CD4-positive, alpha-beta T cell treated with Interleukin-15 for 4 hours (primary cell): ENCODE data around the gene AVPR2.

Experiments
- DNase-seq: peaks from one replicate; pipeline ENCODE4 v3.0.0-alpha.2; 2020; ENCODE audit warnings: low spot score

The AVPR2 gene

GRCh38 chrX:153903991-153904957 lies at the start of gene AVPR2:
Gene AVPR2, plus strand, starts transcription at chrX:153904673. Its CDS starts 473 bp downstream, at chrX:153905146.
- DNase-seq = no peak

- DNase-seq = no peak
Measured at GRCh38 chrX:153854702-153855101, 49.8 kb upstream of the AVPR2 start.

DNA sequence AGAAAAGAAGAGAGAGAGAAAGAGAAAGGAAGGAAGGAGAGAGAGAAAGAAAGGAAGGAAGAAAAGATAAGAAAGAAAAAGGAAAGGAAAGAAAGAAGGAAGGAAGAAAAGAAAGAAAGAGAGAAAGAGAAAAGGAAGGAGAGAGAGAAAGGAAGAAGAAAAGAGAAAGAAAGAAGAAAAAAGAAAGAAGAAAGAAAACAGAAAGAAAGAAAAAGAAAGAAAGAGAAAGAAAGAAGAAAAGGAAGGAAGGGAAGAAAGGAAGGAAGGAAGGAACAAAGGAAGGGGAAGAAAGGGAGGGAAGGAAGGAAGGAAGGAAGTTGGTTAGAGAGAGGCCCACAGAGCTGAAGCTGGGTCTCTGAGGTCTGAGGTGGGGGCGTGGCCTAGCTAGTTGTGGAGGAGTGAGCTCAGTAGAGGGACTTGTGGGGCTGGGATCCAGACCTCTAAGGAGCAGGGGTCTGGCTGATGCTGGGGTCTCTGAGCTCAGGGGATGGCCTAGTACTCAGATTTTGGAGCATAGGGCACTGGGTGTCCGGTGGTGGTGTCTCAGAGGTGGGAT lies 47.0 kb upstream of the AVPR2 start:
- no peak for DNase-seq

DNA sequence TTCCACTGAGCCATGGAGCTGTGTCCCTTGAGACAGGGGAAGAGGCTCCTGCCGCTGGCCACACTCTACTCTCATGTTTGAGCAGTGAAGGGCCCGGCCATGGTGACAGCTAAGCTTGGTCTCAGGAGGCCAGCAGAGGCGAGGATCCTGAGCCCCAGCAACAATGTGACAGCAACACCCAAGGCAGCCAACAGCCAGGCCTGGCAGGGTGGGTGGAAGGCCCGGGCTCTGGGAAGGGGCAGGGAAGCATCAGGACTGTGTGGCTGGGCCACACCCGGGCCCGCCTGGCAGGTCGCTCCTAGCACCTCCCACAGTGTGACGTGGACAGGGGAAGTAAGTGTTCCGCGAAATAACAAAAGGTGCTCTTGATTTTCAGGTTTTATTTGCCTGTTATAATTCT lies 43.3 kb upstream of the AVPR2 start:
- DNase-seq = no peak

DNA sequence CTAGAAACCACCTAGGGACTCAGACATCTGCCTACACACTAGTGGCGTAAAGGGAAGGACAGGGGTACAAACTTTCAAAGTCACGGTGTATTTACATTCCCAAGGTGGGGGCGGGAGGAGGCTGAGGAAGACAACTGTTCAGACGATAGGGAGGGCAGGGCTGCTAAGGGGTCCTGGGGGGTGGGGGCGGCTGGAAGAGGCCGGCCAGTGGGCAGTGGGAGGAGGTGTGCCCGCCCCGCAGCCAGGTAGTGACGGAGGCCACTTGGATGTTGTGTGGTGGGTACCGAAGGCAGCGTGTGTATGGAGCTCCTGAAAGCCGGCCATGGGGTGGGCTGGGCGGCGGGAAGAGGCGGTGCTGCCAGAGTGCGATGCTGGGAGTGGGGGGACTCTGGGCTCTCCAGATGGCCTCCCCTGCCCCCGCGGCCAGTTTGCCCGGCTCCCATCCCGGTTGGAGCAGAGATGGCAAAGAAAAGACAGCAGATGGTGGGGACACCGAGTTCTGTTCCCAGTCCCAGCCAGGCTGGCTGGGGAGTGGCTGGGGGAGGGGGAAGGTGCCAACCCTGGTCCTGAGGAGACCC lies 42.7 kb upstream of the AVPR2 start:
- DNase-seq = no peak

DNA sequence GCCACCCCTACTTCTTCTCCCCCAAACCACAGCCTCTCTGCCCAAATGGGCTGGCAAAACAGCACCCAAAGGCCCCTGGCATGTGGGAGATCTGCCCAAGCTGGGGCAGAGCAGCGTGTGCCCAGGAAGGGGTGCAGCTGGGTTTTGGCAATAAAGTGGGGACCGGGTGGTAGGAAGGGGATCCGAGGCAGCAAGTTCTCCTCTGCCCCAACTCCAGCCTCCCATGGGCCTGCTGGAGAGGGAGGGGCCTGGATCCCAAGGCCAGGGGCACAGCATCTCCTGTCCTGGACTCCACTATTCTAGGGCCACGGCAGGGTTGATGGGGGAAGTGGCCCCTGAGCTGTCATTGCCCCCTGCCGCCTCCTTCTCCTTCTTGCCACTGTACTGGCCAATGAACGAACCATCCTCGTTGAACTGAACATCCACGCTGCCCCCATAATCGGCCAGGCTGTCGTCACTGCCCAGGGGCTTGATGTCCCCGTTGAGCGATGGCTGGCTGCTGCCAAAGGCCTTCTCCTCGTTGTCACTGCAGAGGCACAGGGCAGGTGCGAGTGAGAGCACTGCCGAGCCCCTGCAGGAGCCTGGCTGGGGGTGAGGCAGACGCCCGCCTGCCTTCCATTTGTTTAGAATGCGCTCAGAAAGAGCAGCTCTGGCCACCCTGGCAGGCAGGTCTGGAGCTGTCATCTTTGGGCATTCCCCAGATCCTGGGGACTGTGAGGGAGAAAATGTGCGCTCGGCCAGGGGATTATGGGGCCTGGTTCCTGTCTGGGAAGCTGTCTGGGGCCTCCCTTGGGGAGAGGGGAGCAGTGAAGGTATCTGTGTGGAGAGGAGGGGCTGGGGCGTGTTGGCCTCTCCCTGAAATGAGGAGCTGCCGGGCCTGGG lies 41.9 kb upstream of the AVPR2 start:
- no peak for DNase-seq

GRCh38 chrX:153863251-153863991 lies 41.1 kb upstream of the AVPR2 start:
- DNase-seq = no peak

DNA sequence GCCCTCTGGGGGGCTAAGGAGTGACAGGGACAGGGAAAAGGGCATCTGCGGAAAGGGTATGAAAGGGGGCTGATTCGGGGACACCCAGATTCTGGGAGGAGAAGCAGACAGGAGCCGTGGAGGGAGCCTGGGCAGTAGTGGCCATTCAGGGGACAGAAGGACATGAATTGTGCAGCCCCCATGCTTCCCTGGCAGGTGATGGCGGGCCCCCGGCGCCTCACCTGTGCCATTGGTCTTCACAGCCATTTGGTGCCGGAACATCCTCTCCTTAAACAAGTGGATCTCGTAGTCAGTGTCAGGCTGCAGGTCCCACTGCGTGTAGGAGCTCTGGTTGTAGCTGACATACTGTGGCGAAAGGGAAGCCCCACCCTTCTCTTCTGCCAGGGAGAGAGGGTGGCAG lies 40.4 kb upstream of the AVPR2 start:
- DNase-seq = no peak

- no peak for DNase-seq
Measured at GRCh38 chrX:153864561-153865320, 39.7 kb upstream of the AVPR2 start.

DNA sequence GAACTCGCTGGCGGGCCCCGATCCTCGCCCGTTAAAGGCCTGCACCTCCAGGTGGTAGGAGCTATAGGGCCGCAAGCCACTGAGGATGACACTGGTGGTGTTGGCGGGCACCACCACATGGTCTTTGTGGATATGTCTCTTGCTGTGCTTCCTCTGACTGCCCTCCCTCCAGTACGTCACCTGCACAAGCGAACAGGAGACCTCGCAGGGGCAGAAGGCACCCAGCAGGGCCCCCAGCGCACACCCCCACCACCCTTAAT lies 39.2 kb upstream of the AVPR2 start:
- no peak for DNase-seq

- DNase-seq = no peak
Measured at GRCh38 chrX:153865685-153866084, 38.8 kb upstream of the AVPR2 start.

GRCh38 chrX:153866302-153867019 lies 38.0 kb upstream of the AVPR2 start:
- no peak for DNase-seq

DNA sequence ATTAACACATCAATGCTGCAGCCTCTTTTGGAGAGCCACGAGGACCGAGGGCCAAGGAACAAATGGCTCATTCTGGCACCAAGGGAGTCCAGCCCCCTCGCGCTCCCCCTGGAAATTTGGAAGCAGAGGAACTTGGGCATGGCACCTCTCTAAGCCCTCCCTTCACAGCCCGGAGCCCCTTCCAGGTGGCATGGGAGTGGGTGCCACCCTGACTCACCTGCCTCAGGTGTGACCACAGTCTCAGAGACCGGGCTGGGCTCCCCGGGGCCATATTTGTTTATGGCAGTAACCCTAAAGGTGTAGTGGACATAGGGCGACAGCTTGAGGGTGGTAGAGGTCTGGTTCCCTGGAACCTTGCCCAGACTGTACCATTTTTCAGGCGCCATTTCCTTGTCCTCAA lies 37.3 kb upstream of the AVPR2 start:
- DNase-seq = no peak

DNA sequence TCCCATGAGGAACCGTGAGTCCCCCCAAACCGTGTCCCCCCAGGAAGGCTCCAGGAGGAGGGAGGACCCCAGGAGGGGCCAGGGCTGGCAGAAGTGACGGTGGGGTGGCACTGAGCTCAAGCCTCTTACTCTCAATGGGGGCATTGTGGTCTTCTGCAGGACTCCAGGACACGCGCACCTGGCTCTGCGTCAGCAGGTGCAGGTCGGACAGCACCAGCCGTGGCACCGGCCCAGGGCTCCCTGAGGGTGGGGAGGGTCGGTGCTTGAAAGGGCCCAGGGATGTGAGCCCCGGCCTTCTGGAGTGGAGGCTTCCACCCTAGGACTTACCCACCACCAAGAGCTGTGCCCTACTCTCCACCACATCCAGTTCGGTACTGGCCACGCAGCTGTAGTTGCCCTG lies 36.8 kb upstream of the AVPR2 start:
- DNase-seq = no peak

GRCh38 chrX:153868576-153869472 lies 35.6 kb upstream of the AVPR2 start:
- no peak for DNase-seq

DNA sequence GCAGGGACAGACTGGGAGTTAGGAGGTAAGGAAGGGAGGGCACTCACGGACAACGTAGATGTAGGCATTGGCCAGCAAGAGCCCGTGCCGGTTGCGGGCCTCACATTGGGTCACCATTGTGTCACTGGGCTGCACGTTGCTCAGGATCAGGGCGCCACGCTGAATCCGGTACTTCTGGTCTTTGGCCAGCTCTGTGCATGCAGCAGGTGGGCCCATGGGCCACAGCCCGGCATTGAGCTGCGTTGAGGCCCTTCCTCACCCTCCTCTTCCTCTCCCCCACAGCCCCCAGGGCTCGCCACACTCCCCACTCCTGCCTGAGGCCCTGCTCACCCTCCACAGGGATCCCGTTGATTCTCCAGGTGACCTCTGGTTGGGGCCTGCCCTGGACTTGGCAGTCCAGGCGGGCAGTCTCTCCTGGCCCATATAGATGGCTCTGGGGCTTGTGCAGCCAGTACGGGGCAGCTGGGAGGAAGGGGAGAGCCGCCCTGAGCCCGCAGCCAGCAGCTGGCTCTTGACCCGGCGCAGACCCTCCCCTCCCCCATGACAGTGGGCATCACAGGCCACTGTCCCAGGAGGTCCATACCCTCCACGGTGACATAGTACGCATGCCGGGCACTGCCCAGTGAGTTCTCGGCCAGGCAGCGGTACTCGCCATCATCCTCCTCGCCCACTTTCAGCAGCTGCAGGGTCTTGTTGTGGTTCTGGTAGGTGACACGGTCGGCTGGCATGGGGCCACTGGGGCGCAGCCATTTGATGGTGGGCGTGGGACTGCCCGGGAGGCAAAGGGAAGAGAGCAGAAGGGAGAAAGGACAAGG lies 34.8 kb upstream of the AVPR2 start:
- DNase-seq = no peak

DNA sequence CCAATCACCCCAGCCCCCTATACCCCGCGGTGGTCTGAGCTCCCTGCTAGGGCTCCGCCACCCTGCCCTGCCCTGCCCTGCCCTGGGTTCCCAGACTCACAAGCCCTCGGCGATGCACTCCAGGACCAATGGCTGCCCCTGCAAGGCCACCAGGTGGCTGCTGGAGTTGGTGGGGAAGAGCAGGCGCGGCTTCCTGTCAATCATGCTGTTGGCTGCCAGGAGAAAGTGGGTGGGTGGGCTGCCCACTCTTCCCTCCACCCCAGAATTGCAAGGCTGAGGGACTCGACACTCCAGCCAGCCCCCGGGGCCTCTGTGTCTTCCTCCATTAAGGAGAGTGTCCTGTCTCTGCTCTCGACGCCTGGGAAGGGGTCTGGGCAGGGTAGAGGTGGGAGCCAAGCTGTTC lies 34.2 kb upstream of the AVPR2 start:
- DNase-seq = no peak

DNA sequence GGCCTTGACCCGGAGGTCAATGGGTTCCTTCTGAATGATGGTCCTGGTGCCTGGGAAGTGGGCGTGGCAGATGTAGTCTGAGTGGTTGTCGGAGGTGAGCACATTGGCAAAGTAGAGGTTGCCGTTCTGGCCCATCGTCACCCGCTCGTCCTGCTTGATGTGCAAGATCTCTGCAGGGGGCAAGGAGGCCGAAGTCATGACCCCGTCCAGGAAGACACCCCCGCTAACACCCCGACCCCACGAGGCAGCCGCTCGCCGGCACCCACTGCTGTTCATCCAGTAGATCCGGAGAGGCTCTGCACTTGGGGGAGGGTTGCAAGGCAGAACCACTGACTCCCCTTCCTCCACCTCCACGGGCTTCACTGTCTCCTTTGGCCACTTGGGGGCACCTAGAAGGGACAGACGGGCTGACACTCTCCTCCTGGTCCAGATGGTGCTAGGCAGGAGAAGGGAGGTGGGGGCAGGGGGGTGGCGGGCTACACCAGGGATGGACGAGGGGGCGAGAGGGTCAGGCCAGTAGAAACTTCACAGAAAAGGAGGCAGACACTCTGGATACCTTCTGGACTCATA lies 33.6 kb upstream of the AVPR2 start:
- DNase-seq = no peak
